ENCODE results near the gene NEURL3.
"Not testable (repeated sequence)": the region's sequence is repeated elsewhere in the genome, so short reads cannot be mapped to it uniquely, and the experiment has no call there.

GRCh38 chr2:96461616-96462015 is 43.5 kb downstream of the NEURL3 start:
- TF ChIP-seq CTCF (IDR thresholded peaks at IDR 0.05; ENCODE audit: low read depth, low read length); EZH2phosphoT487 (IDR thresholded peaks at IDR 0.05; ENCODE audit: low read depth): not testable (repeated sequence)
